GM06990 (cell line): ENCODE data around the gene TUBB2A.

Experiments used
- DNase-seq: peaks from one replicate; pipeline ENCODE4 v3.0.0-alpha.2; 2011; ENCODE audit not compliant: insufficient read length; ENCODE audit errors: extremely low read depth
- H3K27me3 ChIP-seq: replicated peaks from 2 replicates; pipeline ENCODE4 v1.6.0; 2011; ENCODE audit warnings: low read length; ENCODE audit not compliant: control insufficient read depth, insufficient read depth
- H3K36me3 ChIP-seq: 2 replicates; pipeline ENCODE4 v1.5.1; 2011; ENCODE audit warnings: low read length; ENCODE audit not compliant: control insufficient read depth, insufficient read depth
- H3K4me3 ChIP-seq: replicated peaks from 2 replicates; pipeline ENCODE4 v1.5.1; 2011; ENCODE audit warnings: low read depth, mild to moderate bottlenecking, control low read depth, low read length
- CTCF ChIP-seq: IDR thresholded peaks from 2 replicates; pipeline ENCODE4 v1.5.1; 2011; ENCODE audit warnings: low read length, control low read depth, mild to moderate bottlenecking, inconsistent platforms; ENCODE audit not compliant: insufficient read depth, poor library complexity, severe bottlenecking

TUBB2A gene

GRCh38 chr6:3136292-3137011 lies 20.9 kb downstream of the TUBB2A start:
- DNase-seq = no peak
- no peak for TF ChIP-seq CTCF
- no peak overlapping the region for H3K4me3 ChIP-seq
- no peaks in the 10 kb centered on the region; the same call in none of the 2 replicates for H3K36me3 ChIP-seq
- no peaks in the 10 kb centered on the region for H3K27me3 ChIP-seq

GRCh38 chr6:3135668-3136291 lies 21.6 kb downstream of the TUBB2A start:
- H3K4me3 ChIP-seq = no peak overlapping the region
- H3K27me3 ChIP-seq = no peaks in the 10 kb centered on the region
- DNase-seq = no peak
- TF ChIP-seq CTCF = no peak
- no peaks in the 10 kb centered on the region; the same call in none of the 2 replicates for H3K36me3 ChIP-seq

GRCh38 chr6:3133515-3133914 lies 23.8 kb downstream of the TUBB2A start:
- no peak for TF ChIP-seq CTCF
- Histone ChIP-seq H3K4me3 (no peak overlapping the region), H3K36me3 (no peaks in the 10 kb centered on the region; the same call in none of the 2 replicates), H3K27me3 (no peaks in the 10 kb centered on the region)
- no peak for DNase-seq

GRCh38 chr6:3131695-3132094 lies 25.6 kb downstream of the TUBB2A start:
- DNase-seq = no peak
- H3K36me3 ChIP-seq = no peaks in the 10 kb centered on the region; the same call in none of the 2 replicates
- no peak for TF ChIP-seq CTCF

GRCh38 chr6:3128356-3129108 lies 28.8 kb downstream of the TUBB2A start:
- Histone ChIP-seq H3K27me3 (no peaks in the 10 kb centered on the region), H3K36me3 (no peaks in the 10 kb centered on the region; the same call in none of the 2 replicates), H3K4me3 (no peak overlapping the region)
- no peak for DNase-seq
- no peak for TF ChIP-seq CTCF

More at GRCh38 chr6:3131695-3132094, 25.6 kb downstream of the TUBB2A start:
- H3K4me3 ChIP-seq = no peak overlapping the region
- H3K27me3 ChIP-seq = no peaks in the 10 kb centered on the region
